Stimulated activated effector memory CD8-positive, alpha-beta T cell treated with anti-CD3 and anti-CD28 coated beads, Interleukin-12 subunit alpha, Interleukin-12 subunit beta, amount 100 ng/mL, for 72 hours (primary cell): ENCODE results near the gene SPDL1.

ENCODE experiments used
- ATAC-seq: fragments of 150-1000 bp; cut with Tn5 transposase; 2 replicates; pipeline ENCODE4 v1.10.0; 2021
- DNase-seq, 2 donors: peaks; one replicate each; pipeline ENCODE4 v3.0.0; 2021 to 2022; ENCODE audit warnings: low spot score in 2 of 2
- H3K27ac Mint-ChIP-seq: one replicate; pipeline ENCODE4 v1.8.0; 2022; ENCODE audit warnings: mild to moderate bottlenecking, mixed read lengths
- H3K36me3 Mint-ChIP-seq: one replicate; pipeline ENCODE4 v1.8.0; 2022; ENCODE audit warnings: mild to moderate bottlenecking, mixed read lengths
- H3K4me1 Mint-ChIP-seq: one replicate; pipeline ENCODE4 v1.8.0; 2022; ENCODE audit warnings: mixed read lengths
- H3K4me3 Mint-ChIP-seq: one replicate; pipeline ENCODE4 v1.8.0; 2022; ENCODE audit warnings: mild to moderate bottlenecking, mixed read lengths
- H3K9me3 Mint-ChIP-seq: one replicate; pipeline ENCODE4 v1.8.0; 2022; ENCODE audit warnings: mixed read lengths

The SPDL1 gene, protein sequence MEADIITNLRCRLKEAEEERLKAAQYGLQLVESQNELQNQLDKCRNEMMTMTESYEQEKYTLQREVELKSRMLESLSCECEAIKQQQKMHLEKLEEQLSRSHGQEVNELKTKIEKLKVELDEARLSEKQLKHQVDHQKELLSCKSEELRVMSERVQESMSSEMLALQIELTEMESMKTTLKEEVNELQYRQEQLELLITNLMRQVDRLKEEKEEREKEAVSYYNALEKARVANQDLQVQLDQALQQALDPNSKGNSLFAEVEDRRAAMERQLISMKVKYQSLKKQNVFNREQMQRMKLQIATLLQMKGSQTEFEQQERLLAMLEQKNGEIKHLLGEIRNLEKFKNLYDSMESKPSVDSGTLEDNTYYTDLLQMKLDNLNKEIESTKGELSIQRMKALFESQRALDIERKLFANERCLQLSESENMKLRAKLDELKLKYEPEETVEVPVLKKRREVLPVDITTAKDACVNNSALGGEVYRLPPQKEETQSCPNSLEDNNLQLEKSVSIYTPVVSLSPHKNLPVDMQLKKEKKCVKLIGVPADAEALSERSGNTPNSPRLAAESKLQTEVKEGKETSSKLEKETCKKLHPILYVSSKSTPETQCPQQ

DNA sequence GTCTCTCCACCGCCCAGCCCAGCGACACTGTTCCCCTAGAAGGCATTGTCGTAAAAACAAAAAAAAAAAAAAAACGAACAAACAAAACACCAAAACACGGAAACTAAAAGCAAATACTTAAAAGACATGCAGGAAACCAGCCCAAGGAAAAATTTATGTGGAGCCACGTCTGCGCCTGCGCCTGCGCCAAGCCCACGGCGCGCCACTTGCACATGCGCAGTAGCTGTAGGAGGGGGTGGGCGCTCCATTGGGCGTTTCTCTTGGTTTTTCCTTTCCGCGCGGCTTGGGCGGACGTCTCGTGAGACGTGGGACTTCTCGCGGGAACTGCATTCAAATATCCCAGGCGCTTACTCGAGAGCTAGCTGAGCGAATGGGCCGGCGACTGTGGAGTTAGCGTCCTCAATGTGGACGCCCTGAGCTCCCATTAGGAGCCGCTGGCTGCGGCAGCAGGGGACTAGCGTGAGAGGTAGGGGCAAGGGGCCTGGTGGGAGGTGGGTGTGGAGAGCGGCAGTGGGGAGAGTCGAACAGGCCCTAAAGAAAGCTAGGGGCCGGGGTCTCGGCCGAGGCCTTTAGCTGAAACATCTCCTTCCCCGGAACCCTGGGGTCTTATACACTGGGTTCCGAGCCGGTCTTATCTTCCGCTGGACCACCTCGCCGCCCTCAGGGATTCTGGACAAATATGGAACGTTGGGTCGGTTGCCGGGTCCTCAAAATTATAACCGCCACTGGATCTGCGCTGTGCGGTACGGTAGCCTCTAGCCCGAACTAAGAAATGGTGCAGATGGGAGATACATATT, at the start of gene SPDL1:
SPDL1 (plus strand) TSS at position 350 of the 797 bp plus-strand sequence. CDS start 4,644 bp downstream, outside the sequence.
- Mint-ChIP-seq H3K4me3 (peak within 1 kb of the TSS; percentile 93), H3K27ac (peak within 1 kb of the TSS; percentile 99)

DNA sequence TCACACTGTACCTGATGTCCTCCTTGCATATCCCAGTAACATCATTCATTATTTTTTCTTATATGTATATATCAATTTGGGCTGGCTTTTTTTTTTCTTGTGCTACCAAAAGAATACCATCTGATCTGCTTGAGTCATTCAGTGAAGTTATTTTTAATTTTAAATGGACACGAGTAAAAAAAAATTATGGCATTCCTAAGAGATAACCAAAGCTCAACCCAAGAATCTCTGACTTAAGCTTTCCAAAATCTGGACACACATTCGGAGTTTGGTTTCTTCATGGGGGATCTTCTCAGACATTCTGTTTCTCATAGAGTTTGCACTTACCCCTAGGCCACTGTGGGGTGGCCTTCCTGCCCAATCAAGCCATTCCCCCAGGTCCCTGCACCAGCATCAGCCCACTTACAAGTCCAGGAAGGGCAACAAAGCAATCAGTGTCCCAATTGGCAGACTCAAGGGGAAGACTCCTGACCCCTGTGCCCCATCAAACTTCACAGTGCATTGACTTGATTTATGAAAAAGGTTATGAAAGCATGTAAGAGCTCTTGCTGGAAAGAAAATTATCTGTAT, 49.2 kb upstream of the SPDL1 start:
- Mint-ChIP-seq H3K27ac (no peak overlapping the region), H3K4me3 (no peak overlapping the region), H3K4me1 (no peaks in the 10 kb centered on the region), H3K9me3 (no peaks in the 10 kb centered on the region), H3K36me3 (no peaks in the 10 kb centered on the region)
- DNase-seq, result no peak
- ATAC-seq, result no peak

More for the DNA sequence above, at the start of gene SPDL1:
- peak; percentile 94 to 98 for DNase-seq
- peaks cover 42% of the 10 kb centered on the region for H3K4me1 Mint-ChIP-seq
- H3K36me3 Mint-ChIP-seq, result peaks cover 16% of the 10 kb centered on the region
- ATAC-seq, result peak; percentile 92
- H3K9me3 Mint-ChIP-seq, result no peaks in the 10 kb centered on the region

DNA sequence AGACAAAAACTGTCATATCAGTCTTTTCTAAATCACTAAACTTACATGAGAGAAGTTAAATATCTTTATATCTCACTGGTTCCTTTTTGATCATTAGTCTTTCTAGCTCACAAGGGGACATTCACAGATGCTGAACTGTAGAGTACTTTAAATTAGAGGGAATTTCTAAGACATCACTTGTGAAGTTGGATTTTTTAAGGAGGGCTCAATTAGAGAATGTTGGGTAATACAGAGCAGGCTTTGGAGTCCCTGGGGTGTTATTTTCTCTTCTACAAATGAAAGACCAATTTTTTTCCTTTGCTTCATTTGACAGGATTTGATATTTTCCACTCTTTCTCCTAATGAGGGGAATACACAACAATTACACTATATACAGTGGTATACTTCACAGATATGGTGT, 48.6 kb upstream of the SPDL1 start:
- no peak overlapping the region for H3K27ac Mint-ChIP-seq
- H3K4me3 Mint-ChIP-seq, result no peak overlapping the region
- no peak for DNase-seq
- no peaks in the 10 kb centered on the region for H3K4me1 Mint-ChIP-seq
- no peaks in the 10 kb centered on the region for H3K9me3 Mint-ChIP-seq
- ATAC-seq, result no peak
- no peaks in the 10 kb centered on the region for H3K36me3 Mint-ChIP-seq

DNA sequence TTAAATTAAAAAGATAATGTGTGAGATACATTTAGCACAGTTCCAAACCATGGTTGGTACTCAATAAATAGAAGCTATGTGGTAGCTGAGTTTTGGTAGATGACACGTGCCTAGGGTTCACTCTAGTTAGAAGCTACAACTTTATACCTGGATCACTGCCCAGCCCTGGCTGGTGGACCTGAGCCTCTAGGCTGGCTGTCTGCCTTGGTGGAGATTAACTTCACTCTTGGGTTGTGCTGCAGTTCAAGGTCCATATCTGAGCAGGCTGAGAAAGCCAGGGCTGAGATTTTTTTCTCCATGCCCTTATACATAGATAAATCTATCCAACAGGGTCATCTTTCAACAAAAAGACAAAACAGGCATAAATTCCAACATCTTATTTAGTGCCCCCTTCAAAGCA, 44.6 kb upstream of the SPDL1 start:
- Mint-ChIP-seq H3K4me3 (no peak overlapping the region), H3K4me1 (no peaks in the 10 kb centered on the region), H3K27ac (no peak overlapping the region), H3K9me3 (no peaks in the 10 kb centered on the region), H3K36me3 (no peaks in the 10 kb centered on the region)
- no peak for ATAC-seq
- DNase-seq, result no peak

DNA sequence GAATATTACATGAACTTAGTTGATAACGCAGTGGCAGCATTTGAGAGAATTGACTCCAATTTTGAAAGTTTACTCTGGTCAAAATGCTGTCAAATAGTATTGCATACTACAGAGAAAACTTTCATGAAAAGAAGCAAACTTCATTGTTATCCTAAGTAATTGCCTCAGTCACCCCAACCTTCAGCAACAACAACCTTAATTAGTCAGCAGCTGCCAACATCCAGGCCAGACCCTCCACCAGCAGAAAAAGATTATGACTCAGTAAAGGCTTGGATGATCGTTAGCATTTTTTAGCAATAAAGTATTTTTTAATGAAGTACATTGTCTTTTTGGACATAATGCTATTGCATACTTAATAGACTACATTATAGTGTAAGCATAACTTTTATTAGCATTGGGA, 40.8 kb upstream of the SPDL1 start:
- Mint-ChIP-seq H3K36me3 (no peaks in the 10 kb centered on the region), H3K4me1 (no peaks in the 10 kb centered on the region), H3K9me3 (no peaks in the 10 kb centered on the region), H3K4me3 (no peak overlapping the region), H3K27ac (no peak overlapping the region)
- DNase-seq, result no peak
- ATAC-seq, result no peak

DNA sequence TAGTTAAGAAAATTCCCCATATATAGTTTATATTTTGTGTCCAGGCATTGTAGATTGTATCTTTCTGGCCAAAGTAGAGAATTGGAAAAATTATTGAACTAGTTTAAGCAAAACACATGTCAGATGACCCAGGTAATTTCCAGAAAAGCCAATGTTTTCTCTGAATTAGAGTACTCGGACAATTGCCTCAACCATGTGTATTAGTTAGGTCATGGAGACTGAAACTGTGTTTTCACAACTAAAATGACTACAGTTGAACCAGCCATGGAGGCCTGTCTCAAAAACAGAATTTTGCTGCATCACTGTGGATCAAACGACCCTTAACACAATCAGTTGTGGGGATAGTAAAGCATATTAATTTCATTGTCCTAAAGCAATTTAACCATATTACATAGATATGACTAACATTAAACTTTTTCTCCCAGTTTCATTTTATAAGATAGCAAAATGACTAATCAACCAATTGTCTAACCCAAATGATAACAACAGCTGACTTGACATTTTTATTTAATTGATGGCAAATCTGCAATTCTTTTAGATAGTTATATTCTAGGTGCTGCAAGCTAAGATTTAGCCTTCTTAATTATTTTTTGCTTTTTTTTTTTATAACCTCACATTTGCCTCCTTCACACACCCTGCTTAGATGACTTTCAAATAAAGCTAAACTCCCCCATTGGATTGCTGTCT, 39.2 kb upstream of the SPDL1 start:
- Mint-ChIP-seq H3K4me3 (no peak overlapping the region), H3K27ac (no peak overlapping the region)
- no peak for ATAC-seq

DNA sequence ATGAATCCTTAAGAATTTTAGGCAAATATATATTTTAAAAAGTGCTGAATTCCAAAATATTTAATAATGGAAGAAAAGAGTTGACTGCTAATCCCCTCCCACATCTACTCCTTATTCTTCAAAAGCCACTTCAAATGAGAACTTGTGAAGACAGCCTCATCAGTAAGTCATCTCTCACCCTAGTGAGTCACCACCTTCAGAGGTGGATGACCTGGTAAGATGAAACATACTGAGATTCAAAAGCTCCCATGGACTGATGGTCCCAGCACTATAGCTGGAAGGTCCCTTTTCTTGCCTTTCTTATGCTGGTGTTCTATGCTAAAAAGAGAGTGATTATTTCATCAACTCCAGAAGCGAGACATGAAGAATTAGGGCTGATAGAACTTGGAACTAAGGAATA, 37.8 kb upstream of the SPDL1 start:
- H3K36me3 Mint-ChIP-seq, result no peaks in the 10 kb centered on the region
- H3K4me1 Mint-ChIP-seq, result no peaks in the 10 kb centered on the region
- H3K4me3 Mint-ChIP-seq, result no peak overlapping the region
- no peak overlapping the region for H3K27ac Mint-ChIP-seq
- ATAC-seq (peak; percentile 99), DNase-seq (no peak)
- H3K9me3 Mint-ChIP-seq, result no peaks in the 10 kb centered on the region

More for the DNA sequence above, 39.2 kb upstream of the SPDL1 start:
- Mint-ChIP-seq H3K36me3 (no peaks in the 10 kb centered on the region), H3K9me3 (no peaks in the 10 kb centered on the region), H3K4me1 (no peaks in the 10 kb centered on the region)
- no peak for DNase-seq

DNA sequence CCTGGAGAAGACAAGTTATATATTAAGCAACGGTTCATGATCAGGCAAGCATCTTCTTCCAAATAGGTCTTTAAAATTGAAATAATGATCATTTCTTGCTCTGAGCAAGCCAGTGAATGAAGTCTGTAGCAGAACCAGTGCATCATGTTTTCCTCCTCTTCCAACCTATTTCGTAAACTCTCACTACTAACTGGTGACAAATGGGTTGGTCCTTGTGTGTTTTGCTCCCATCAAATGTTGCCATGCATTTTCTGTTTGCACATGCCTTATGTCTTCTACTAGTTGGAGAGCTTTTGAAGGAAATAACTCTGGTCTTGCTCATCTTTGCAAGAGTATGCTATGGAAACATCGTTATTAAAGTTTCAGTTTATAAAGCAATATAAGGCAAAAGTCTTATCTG, 37.2 kb upstream of the SPDL1 start:
- ATAC-seq (no peak), DNase-seq (no peak)
- H3K9me3 Mint-ChIP-seq, result no peaks in the 10 kb centered on the region
- no peak overlapping the region for H3K4me3 Mint-ChIP-seq
- H3K4me1 Mint-ChIP-seq, result no peaks in the 10 kb centered on the region
- no peaks in the 10 kb centered on the region for H3K36me3 Mint-ChIP-seq
- no peak overlapping the region for H3K27ac Mint-ChIP-seq

DNA sequence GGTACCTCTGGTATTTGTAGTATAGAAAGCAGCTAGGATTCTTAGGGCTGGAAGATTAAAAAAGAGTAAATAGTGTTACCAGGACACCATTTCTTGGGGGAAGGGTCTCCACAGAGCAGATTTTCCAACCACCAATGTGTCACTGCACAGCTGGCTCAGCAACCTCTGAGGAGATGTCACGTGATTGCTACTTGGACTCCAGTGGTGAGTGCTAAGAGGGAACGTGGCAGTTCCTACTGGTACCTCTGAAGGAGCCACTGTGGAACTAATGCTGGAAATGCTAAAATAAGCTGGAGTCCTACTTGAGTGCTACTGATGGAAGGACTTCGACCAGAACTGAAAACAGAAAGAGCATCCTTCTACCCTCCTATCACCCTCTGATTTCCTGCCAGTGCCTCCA, 36.1 kb upstream of the SPDL1 start:
- Mint-ChIP-seq H3K9me3 (no peaks in the 10 kb centered on the region), H3K4me1 (no peaks in the 10 kb centered on the region), H3K4me3 (no peak overlapping the region), H3K36me3 (no peaks in the 10 kb centered on the region), H3K27ac (no peak overlapping the region)
- DNase-seq (no peak), ATAC-seq (no peak)

DNA sequence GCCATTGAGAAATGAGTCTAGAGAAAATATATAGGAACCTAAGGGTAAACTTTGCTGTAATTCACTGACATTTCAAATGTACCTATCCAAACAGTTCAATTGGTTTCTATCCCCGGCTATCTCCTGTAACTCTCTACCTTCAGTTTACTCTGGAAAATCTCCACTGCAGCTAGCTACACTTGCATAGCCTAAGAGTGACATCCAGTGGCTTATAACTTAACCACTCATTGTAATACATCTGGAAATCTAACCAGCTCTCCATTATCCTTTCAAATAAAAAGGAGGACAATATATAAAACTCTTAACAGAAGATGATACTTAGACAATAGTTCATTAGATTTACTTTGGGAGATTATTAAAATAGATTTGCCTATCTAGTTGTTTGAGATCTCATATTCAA, 35.3 kb upstream of the SPDL1 start:
- no peaks in the 10 kb centered on the region for H3K36me3 Mint-ChIP-seq
- no peak for ATAC-seq
- no peak overlapping the region for H3K4me3 Mint-ChIP-seq
- no peak overlapping the region for H3K27ac Mint-ChIP-seq
- H3K9me3 Mint-ChIP-seq, result no peaks in the 10 kb centered on the region
- DNase-seq, result no peak
- H3K4me1 Mint-ChIP-seq, result no peaks in the 10 kb centered on the region

DNA sequence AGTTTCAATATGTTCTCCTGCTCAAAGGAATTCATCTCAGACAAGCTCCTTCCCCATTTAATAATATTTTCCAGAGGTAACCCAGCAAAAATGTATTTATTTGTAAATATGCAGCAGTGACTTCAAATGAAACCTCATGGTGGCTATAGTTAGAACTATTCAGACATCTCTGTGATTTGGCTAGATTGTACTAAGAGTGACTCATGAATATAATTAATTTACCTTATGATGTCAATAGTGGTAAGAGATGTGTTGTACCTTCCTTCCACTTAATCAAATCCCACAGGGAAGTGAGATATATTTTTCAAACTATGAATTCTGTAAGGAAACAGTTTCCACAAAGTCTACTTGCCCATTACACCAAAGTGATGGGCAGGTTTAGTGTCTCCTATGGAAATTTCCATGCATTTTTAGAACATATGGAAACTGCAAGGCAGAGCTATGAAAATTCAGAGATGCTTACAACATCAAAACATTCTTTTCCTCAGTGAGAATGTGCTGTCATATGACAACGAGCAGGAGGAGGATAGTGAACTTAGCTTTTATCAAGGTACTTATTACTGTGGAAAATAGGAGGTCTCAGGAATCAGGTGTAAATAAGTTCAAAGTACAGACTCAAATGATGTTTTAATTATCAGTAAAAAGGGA, 34.0 kb upstream of the SPDL1 start:
- Mint-ChIP-seq H3K27ac (no peak overlapping the region), H3K4me3 (no peak overlapping the region), H3K36me3 (no peaks in the 10 kb centered on the region), H3K4me1 (no peaks in the 10 kb centered on the region), H3K9me3 (no peaks in the 10 kb centered on the region)
- ATAC-seq, result no peak
- DNase-seq, result no peak

DNA sequence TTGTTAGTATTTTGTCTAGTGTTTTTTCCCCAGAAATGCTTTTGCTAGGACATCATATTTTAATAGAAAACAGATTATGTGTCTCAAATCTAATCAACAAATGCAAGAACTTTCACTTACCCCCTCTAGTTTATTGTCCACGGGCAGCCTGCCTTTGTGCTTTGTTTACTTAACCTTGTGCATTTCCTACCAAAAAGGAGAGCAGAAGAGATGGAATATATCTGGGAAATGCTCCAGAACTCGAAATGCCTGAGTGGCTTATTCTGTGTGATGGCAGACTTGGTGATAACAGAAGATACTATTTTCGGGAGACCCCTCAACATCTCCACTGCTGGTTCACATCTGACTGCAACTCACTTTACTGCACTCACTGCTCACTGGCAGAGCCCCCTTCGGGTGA, 33.3 kb upstream of the SPDL1 start:
- no peaks in the 10 kb centered on the region for H3K36me3 Mint-ChIP-seq
- H3K4me3 Mint-ChIP-seq, result no peak overlapping the region
- no peaks in the 10 kb centered on the region for H3K9me3 Mint-ChIP-seq
- ATAC-seq, result no peak
- H3K4me1 Mint-ChIP-seq, result no peaks in the 10 kb centered on the region
- no peak overlapping the region for H3K27ac Mint-ChIP-seq
- no peak for DNase-seq

DNA sequence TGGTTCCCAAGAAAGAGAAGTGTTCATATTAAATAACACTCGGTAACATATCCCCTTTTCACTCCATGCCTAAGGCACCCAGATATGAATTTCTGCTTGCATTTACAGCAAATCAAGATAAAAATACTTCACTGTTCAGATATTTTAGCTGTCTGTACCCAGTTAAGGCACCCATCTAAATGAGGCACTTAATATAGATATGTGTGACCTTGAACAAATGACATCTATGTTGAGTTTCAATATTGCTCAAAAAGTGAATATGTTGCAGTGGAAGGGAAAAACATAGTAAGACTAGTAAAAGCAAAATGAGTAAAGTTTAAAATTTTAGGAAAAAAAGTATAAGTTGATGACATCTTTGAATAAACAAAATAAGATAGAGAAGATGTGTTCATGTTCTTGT, 32.4 kb upstream of the SPDL1 start:
- H3K4me3 Mint-ChIP-seq, result no peak overlapping the region
- H3K9me3 Mint-ChIP-seq, result no peaks in the 10 kb centered on the region
- no peak for DNase-seq
- no peak overlapping the region for H3K27ac Mint-ChIP-seq
- ATAC-seq, result peak; percentile 46
- no peaks in the 10 kb centered on the region for H3K4me1 Mint-ChIP-seq
- H3K36me3 Mint-ChIP-seq, result no peaks in the 10 kb centered on the region

DNA sequence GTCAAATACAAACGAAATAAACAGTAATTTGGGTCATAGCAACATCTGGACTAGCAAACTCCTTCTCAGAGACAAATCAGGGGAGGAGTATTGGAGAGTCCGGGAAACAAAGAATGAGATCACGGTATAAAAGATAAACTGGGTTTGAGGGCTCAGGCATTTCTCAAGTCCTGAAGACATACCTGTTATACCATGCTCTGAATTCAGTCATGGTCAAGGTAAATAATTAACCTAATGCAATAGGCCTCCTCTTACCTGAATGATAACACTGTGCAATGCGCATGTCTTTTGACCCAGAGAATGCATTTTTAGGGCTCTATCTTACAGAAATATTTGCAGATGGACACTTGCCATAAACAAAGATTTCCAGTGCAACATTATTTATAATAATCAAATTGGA, 31.9 kb upstream of the SPDL1 start:
- ATAC-seq (no peak), DNase-seq (no peak)
- no peaks in the 10 kb centered on the region for H3K4me1 Mint-ChIP-seq
- H3K4me3 Mint-ChIP-seq, result no peak overlapping the region
- no peak overlapping the region for H3K27ac Mint-ChIP-seq
- H3K9me3 Mint-ChIP-seq, result no peaks in the 10 kb centered on the region
- no peaks in the 10 kb centered on the region for H3K36me3 Mint-ChIP-seq

DNA sequence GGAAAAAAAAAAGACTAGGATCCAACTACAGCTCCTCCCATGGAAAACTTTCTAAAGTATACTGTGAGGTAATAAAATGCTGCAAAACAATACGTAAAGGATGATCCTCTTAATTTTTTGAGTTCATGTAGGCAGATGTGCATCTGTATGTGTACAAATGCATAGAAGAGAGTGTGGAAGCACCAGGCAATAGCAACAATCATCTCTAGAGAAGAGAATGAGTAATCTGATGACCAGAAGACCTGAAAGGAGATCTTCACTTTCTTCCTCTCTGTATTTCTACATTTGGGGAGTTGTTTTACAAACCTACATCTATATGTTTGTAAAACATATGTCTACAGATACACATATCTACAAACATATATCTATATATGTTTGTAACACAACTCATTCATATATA, 29.3 kb upstream of the SPDL1 start:
- no peaks in the 10 kb centered on the region for H3K36me3 Mint-ChIP-seq
- H3K4me3 Mint-ChIP-seq, result no peak overlapping the region
- H3K4me1 Mint-ChIP-seq, result no peaks in the 10 kb centered on the region
- H3K9me3 Mint-ChIP-seq, result peaks cover 5% of the 10 kb centered on the region
- no peak overlapping the region for H3K27ac Mint-ChIP-seq
- ATAC-seq (no peak), DNase-seq (no peak)
